ENCODE data around the gene M1AP. TPM values are rescaled to one million over a fixed set of nuclear protein-coding genes. Genes with fewer than 3 reads are reported as not detected.

Gene M1AP, protein sequence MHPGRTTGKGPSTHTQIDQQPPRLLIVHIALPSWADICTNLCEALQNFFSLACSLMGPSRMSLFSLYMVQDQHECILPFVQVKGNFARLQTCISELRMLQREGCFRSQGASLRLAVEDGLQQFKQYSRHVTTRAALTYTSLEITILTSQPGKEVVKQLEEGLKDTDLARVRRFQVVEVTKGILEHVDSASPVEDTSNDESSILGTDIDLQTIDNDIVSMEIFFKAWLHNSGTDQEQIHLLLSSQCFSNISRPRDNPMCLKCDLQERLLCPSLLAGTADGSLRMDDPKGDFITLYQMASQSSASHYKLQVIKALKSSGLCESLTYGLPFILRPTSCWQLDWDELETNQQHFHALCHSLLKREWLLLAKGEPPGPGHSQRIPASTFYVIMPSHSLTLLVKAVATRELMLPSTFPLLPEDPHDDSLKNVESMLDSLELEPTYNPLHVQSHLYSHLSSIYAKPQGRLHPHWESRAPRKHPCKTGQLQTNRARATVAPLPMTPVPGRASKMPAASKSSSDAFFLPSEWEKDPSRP
- total RNA-seq = 1 to 10 TPM in 3 of 4 donors, under 1 TPM in 1; 0.81 to 2.6 (median 1.8) TPM

DNA sequence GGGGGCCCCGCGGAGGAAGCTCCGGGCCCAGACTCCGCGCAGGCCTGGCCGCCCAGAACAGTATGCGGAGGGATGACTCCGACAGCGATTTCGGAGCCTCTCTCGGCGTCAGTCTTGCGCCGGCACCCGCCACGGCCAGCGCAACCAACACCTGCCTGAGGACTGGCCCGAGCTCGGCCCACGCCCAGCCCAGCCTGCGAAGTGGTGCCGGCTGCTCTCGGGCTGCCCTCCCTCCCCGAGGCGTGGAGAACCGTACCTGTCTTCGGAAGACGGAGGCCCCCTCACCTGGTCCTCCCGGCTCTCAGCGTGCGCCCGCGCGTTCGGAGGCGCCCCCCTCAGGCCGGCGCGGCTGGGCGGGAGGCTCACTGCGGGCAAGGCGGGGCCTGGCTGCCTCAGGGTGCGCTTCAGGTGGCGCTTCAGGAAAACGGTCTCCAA, at the start of gene M1AP:
Gene M1AP (minus strand): TSS at position 322 of the 435 bp plus-strand sequence. CDS start 8,055 bp downstream, outside the sequence.
- WGBS, 2 donors = 9 to 21% methylated on average over 10 to 11 of the region's 45 CpGs
- Histone ChIP-seq H3K4me3 (replicated peaks in 1 of 3) (peak within 1 kb of the TSS in 2 of 3 donors; percentile 25 to 42), H3K27me3 (no peaks in the 10 kb centered on the region), H3K36me3 (no peaks in the 10 kb centered on the region), H3K27ac (peak within 1 kb of the TSS; percentile 12 to 44 (median 20)), H3K9me3 (no peaks in the 10 kb centered on the region), H3K4me1 (no peaks in the 10 kb centered on the region)
- peak in 1 of 2 donors; percentile 33 for TF ChIP-seq POLR2A (IDR thresholded peaks at IDR 0.05)
- TF ChIP-seq, protein P1, sequence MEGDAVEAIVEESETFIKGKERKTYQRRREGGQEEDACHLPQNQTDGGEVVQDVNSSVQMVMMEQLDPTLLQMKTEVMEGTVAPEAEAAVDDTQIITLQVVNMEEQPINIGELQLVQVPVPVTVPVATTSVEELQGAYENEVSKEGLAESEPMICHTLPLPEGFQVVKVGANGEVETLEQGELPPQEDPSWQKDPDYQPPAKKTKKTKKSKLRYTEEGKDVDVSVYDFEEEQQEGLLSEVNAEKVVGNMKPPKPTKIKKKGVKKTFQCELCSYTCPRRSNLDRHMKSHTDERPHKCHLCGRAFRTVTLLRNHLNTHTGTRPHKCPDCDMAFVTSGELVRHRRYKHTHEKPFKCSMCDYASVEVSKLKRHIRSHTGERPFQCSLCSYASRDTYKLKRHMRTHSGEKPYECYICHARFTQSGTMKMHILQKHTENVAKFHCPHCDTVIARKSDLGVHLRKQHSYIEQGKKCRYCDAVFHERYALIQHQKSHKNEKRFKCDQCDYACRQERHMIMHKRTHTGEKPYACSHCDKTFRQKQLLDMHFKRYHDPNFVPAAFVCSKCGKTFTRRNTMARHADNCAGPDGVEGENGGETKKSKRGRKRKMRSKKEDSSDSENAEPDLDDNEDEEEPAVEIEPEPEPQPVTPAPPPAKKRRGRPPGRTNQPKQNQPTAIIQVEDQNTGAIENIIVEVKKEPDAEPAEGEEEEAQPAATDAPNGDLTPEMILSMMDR (IDR thresholded peaks at IDR 0.05) = peak in 3 of 6 experiments; percentile 8 to 36 (median 35)
- intact Hi-C loops (cut with DNase I) = no loop called here
- peak; percentile 63 to 66 for DNase-seq

DNA sequence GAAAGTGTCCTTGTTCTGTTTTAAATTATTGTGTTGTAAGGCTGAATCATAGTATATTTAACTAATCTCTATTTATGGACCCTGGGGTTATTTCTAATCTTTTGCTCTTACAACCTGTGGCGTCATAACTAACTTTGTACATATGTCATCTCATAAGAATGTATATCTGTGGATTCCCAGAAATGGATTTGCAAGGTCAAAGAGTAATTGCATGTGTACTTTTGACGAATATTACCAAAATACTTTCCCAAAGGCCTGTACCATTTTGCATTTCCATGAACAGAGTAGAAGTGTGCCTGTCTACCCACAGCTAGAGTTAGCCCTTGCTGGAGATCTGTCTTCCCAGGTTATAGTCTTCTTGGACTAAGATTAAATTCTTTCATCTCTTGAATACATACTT, 48.7 kb upstream of the M1AP start:
- Histone ChIP-seq H3K27me3 (no peaks in the 10 kb centered on the region), H3K4me3 (replicated peaks in 1 of 3) (no peak overlapping the region), H3K4me1 (no peaks in the 10 kb centered on the region), H3K36me3 (no peaks in the 10 kb centered on the region), H3K9me3 (no peaks in the 10 kb centered on the region), H3K27ac (no peak overlapping the region)
- TF ChIP-seq POLR2A (IDR thresholded peaks at IDR 0.05) = no peak
- TF ChIP-seq, protein P1 (IDR thresholded peaks at IDR 0.05) = no peak
- intact Hi-C loops (cut with DNase I) = no loop called here
- DNase-seq = no peak
- WGBS, 2 donors = 95 to 96% methylated on average over 2 of the region's 2 CpGs

DNA sequence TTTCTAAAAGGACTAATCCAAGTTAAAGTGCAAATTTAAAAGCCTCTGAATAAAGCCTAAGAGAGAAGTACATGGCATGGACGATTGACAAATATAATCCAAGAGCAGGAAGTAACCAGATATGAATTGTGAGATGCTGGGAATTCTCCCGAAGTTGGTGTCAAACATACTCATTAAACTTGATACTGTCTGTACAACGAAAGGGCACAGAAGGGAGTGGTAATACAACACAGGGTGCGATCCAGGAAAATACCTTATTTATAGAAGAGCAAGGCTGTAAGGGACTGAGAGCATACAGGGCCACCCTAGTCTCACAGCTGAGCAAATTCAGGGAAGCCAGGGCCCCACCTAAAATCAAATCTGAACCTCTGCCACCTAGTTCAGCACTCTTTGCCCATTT, 47.5 kb upstream of the M1AP start:
- TF ChIP-seq POLR2A (IDR thresholded peaks at IDR 0.05) = no peak
- TF ChIP-seq, protein P1 (IDR thresholded peaks at IDR 0.05) = no peak
- Histone ChIP-seq H3K9me3 (no peaks in the 10 kb centered on the region), H3K36me3 (no peaks in the 10 kb centered on the region), H3K4me1 (no peaks in the 10 kb centered on the region), H3K4me3 (replicated peaks in 1 of 3) (no peak overlapping the region), H3K27ac (no peak overlapping the region), H3K27me3 (no peaks in the 10 kb centered on the region)
- intact Hi-C loops (cut with DNase I) = no loop called here
- 79 to 82% methylated on average over 4 of the region's 4 CpGs for WGBS, 2 donors
- no peak for DNase-seq

DNA sequence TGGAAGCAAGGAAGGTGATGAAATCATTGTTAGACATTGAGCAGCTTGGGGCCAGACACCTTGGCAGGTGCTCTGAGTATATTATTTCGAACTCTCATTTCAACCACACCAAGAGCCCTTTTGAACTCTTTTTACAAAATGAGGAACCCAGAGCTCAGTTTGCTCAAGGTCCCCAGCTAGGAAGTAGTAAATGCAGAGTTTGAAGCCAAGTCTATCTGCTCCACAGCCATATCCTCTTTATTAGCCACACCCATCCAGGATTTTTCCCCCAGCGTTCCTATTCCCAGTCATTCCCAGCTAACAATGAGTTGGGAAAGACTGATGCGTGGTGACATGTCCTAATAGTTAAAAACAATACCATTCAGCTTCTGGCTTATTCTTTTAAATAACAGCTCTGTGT, 46.2 kb upstream of the M1AP start:
- TF ChIP-seq, protein P1 (IDR thresholded peaks at IDR 0.05) = no peak
- intact Hi-C loops (cut with DNase I) = no loop called here
- WGBS, 2 donors = 76 to 89% methylated on average over 3 of the region's 3 CpGs

DNA sequence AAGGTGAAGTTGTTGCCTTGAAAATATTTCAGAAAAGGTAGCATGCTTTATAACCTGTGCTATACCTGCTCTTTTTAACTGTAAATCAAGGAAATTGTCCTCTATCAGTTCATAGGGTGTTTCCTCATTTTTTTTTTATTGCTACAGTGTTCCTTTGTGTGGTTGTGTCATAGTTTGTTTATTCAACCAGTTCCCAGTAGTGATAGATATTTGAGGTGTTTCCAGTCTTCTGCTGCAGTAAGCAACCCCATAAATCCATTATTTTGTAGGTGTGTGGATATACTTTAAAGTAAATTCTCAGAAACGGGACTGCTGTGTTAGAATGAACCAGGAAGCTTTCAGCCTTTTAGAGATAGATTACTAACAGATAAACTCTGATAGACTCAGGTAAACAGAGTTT, 45.5 kb upstream of the M1AP start:
- no peak overlapping the region for H3K27ac ChIP-seq
- H3K4me3 ChIP-seq (replicated peaks in 1 of 3) = no peak overlapping the region
- intact Hi-C loops (cut with DNase I) = no loop called here
- no peak for DNase-seq
- H3K27me3 ChIP-seq = no peaks in the 10 kb centered on the region
- no peaks in the 10 kb centered on the region for H3K4me1 ChIP-seq
- no peaks in the 10 kb centered on the region for H3K9me3 ChIP-seq
- no peak for TF ChIP-seq POLR2A (IDR thresholded peaks at IDR 0.05)
- TF ChIP-seq, protein P1 (IDR thresholded peaks at IDR 0.05) = no peak
- no peaks in the 10 kb centered on the region for H3K36me3 ChIP-seq
- 69 to 74% methylated on average over 1 of the region's 1 CpG for WGBS, 2 donors

More for the DNA sequence above, 46.2 kb upstream of the M1AP start:
- Histone ChIP-seq H3K4me3 (replicated peaks in 1 of 3) (no peak overlapping the region), H3K9me3 (no peaks in the 10 kb centered on the region), H3K27me3 (no peaks in the 10 kb centered on the region), H3K4me1 (no peaks in the 10 kb centered on the region), H3K36me3 (no peaks in the 10 kb centered on the region), H3K27ac (no peak overlapping the region)
- no peak for DNase-seq

All from thyroid gland (tissue), 4 donors.